Measurements from ENCODE around the gene DCLK1.

Gene DCLK1

DNA sequence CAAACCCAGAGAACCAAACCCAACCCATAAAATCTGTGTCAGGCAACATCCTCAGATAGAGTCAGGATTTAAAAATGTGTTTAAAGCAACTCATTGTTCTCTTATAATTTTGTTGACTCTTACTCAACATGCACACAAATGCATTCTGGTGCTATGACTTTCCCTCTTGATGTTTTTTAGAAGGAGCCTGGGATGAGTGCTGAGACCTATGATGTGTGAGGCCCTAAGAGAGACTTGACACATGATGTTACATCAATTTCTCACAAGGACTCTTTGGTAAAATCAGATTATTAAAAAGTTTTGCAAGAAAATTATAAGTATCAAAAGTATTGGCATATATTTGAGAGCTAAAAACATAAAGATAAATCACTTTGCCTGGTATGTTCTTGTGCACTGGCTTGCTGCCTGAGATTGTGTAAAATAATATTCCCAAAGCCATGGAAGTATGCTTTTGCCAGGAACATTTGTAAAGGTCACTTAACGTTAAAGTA, 173.9 kb downstream of the DCLK1 start:
- ChIA-PET CTCF (interaction anchor here (0.5 kb wide), 1 partner anchor 596 kb away, joined by 4 read pairs; no protein-coding TSS in a partner anchor), POLR2A (ENCODE audit: low non-redundant PET) (no interaction called here)
- DNase-seq (ENCODE audit: low spot score): no peak
- no peak overlapping the region for H3K27ac ChIP-seq
- TF ChIP-seq, protein P1, sequence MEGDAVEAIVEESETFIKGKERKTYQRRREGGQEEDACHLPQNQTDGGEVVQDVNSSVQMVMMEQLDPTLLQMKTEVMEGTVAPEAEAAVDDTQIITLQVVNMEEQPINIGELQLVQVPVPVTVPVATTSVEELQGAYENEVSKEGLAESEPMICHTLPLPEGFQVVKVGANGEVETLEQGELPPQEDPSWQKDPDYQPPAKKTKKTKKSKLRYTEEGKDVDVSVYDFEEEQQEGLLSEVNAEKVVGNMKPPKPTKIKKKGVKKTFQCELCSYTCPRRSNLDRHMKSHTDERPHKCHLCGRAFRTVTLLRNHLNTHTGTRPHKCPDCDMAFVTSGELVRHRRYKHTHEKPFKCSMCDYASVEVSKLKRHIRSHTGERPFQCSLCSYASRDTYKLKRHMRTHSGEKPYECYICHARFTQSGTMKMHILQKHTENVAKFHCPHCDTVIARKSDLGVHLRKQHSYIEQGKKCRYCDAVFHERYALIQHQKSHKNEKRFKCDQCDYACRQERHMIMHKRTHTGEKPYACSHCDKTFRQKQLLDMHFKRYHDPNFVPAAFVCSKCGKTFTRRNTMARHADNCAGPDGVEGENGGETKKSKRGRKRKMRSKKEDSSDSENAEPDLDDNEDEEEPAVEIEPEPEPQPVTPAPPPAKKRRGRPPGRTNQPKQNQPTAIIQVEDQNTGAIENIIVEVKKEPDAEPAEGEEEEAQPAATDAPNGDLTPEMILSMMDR (conservative IDR thresholded peaks at IDR 0.05; ENCODE audit: low read depth): no peak

GRCh38 chr13:35956074-35956473, 175.1 kb downstream of the DCLK1 start:
- POLR2A ChIA-PET (ENCODE audit: low non-redundant PET): no interaction called here

DNA sequence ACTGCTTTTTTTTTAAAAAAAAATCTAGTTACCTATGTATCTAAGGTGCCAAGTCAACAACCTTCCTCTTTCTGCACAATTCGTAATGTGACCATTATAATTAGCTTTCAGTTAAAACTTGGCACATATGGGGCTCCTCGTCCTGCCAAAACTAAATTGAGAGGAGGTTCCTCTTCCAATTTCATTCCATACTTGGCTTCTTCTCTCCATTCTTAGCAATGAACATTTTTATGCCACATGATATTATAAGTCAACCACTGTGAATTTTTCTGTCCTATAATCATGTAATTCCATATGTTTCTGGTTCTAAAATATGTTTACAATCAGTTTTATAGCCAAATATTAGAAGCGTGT, 177.0 kb downstream of the DCLK1 start:
- ChIA-PET CTCF (interaction anchor here (0.6 to 0.8 kb wide), 3 partner anchors 146 to 775 kb away, joined by 3 to 4 read pairs (median 3); no protein-coding TSS in a partner anchor), POLR2A (ENCODE audit: low non-redundant PET) (no interaction called here)
- H3K27ac ChIP-seq: no peak overlapping the region
- TF ChIP-seq, protein P1 (conservative IDR thresholded peaks at IDR 0.05; ENCODE audit: low read depth): no peak
- DNase-seq (ENCODE audit: low spot score): no peak

More at GRCh38 chr13:35956074-35956473, 175.1 kb downstream of the DCLK1 start:
- CTCF ChIA-PET: no interaction called here
- H3K27ac ChIP-seq: no peak overlapping the region
- TF ChIP-seq, protein P1 (conservative IDR thresholded peaks at IDR 0.05; ENCODE audit: low read depth): no peak
- DNase-seq (ENCODE audit: low spot score): no peak

- peak; percentile 34 for DNase-seq (ENCODE audit: low spot score)
- ChIA-PET POLR2A (ENCODE audit: low non-redundant PET) (no interaction called here), CTCF (interaction anchor here (0.6 to 0.9 kb wide), 5 partner anchors 54 to 567 kb away, joined by 3 to 4 read pairs (median 3); no protein-coding TSS in a partner anchor)
- H3K27ac ChIP-seq: no peak overlapping the region
- TF ChIP-seq, protein P1 (conservative IDR thresholded peaks at IDR 0.05; ENCODE audit: low read depth): no peak
Measured at GRCh38 chr13:35953537-35954206, 177.5 kb downstream of the DCLK1 start.

- TF ChIP-seq, protein P1 (conservative IDR thresholded peaks at IDR 0.05; ENCODE audit: low read depth): no peak
- CTCF ChIA-PET: no interaction called here
- POLR2A ChIA-PET (ENCODE audit: low non-redundant PET): no interaction called here
- no peak overlapping the region for H3K27ac ChIP-seq
- no peak for DNase-seq (ENCODE audit: low spot score)
Measured at GRCh38 chr13:35947315-35947714, 183.9 kb downstream of the DCLK1 start.

DNA sequence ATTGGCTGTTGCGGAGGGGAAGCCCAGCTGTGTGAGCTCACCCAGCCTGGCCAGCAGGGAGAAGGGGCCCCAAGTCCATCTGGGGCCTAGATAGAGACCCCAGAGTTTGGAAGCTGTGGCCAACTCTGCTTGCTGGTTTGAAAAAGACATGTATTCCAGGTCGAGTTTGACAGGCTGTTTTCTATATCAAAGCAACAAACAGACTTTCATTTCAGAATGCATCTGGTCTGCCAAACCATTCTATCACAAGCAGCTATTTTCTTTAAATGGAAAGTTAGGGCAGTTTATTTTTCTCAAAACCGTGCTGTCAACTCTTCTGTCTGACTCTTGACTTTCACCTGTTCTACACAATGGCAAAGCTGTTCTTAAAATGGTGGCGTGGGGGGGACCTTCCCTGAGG, 185.8 kb downstream of the DCLK1 start:
- no peak for DNase-seq (ENCODE audit: low spot score)
- TF ChIP-seq, protein P1 (conservative IDR thresholded peaks at IDR 0.05; ENCODE audit: low read depth): no peak
- H3K27ac ChIP-seq: no peak overlapping the region
- CTCF ChIA-PET: no interaction called here
- POLR2A ChIA-PET (ENCODE audit: low non-redundant PET): no interaction called here

Measured in RWPE1 (cell line).